CD1c-positive myeloid dendritic cell (primary cell): ENCODE results near the gene BATF2.
"Not testable (repeated sequence)": the region's sequence is repeated elsewhere in the genome, so short reads cannot be mapped to it uniquely, and the experiment has no call there.

Experiments used
- DNase-seq: peaks from one replicate; pipeline ENCODE4 v3.0.0-alpha.2; 2016; ENCODE audit errors: extremely low spot score

BATF2 gene

DNA sequence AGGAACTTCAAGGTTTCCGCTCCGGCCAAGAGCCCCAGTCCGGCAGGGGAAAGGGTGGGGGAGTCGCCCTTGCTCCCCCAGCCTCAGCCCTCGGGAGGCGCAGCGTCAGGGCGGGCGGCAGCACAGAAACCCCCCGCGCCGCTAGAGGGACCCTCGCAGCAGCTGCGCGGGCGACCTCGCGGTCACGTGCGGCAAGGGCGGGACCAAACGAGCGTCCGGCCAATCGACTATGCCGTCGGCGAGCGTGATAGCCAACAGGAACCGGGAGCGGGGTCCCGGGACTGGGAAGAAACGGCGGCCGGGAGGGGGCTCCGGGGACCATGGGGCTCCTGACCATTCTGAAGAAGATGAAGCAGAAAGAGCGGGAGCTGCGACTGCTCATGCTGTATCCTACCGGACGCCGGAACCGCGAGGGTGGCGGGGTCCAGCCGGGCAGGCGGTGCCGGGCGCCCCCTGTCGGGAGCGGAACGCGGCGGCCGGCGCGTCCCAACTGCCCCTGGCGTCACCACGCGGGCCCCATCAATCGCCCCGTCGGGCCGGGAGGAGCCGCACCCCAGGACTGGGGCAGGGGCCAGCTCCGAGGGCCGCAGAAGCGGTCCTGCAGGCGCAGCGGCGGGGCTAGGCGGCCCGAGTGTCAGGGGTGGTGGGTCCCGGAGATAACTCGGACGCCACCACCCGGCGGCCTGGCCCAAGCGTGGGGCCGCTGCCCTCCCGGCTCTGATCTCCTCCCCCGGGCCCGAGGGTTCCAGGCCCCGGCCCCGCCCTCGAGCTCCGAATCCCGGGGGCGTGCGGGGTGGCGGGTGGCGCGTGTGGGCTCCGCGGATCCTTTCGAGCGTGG, 17.3 kb upstream of the BATF2 start, which contains the start of gene ARL2:
Gene ARL2, plus strand, starts transcription at position 273 of the 838 bp plus-strand sequence. Its CDS starts 48 bp downstream, at position 321.
- peak; percentile 92 for DNase-seq

DNA sequence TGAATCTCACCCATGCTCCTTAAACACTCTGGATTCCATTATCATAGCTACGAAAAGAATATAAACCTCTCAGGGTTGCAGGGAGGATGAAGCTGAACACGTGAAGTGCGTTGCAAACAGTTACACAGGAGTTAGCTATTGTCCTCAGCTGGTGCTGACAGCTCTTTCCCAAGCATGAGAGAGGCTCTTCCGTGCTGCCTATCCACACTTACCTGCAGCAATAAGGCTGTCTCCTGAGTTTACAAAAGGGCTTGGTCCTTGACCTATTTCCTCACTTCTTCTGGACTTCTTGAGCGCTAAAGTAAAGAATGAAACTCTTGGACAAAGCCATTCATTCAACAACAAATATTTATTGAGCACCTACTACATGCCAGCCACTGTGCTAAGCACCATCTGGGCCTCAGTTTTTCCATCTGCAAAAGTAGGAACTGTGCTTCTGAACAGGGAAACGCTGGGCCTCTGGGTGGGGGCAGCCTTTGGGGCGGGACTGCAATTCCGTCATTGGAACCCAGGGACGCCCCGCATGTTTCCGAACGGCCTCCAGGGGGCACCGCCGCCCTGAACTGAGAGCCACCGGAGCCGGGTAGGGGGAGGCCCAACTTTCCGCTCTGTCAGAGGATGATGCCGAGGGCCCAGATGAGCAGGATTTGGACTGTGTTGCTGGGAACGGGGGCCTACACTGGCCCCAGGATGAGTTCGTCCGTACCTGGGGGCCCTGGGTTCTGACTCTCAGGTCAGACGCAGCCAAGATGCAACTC, 16.5 kb upstream of the BATF2 start:
- DNase-seq = peak; percentile 96

DNA sequence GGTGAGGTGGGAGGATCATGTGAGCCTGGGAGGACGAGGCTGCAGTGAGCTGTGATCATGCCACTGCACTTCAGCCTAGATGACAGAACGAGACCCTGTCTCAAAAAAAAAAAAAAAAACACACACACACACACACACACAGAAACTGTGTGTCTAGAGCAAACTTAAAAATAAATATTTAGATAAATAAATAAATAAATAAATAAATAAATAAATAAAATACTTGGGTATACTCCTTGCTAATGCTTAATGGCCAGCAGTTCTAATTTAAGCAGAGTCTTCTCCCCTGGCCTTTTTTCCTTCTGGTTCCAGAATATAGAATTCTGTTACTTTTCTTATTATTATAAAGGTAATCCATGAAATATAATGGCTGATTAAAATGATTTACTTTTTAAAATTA, 12.1 kb upstream of the BATF2 start:
- DNase-seq = no peak

DNA sequence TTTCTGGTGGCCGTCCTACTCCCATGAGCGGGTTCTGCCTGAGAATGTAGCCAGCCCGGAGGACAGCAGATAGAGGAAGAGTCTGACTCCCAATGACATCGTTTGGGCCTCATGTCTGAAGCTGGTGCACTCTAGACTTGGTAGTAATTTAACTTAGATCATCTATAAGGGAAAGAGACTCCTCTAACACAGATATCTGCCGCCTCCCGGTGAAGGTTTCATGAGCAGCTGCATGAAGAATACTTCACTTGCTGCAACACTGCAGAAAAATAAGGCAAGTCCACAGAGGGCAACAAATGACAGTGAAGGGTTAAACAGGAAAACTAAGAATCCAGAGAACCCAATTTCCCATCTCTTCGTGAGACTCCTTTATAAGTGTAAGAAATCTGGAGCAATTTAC, 11.2 kb upstream of the BATF2 start:
- no peak for DNase-seq

DNA sequence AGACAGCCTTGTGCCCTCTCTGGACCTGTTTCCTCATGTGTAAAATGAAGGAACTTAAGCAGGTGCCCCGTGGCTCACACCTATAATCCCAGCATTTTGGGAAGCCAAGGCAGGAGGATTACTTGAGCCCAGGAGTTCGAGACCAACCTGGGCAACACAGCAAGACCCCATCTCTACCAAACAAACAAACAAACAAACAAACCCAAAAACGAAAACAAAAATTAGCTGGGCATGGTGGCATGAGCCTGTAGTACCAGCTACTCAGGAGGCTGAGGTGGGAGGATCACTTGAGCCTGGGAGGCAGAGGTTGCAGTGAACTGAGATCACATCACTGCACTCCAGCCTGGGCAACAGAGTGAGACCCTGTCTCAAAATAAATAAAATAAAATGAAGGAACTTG, 7.2 kb upstream of the BATF2 start:
- not testable (repeated sequence) for DNase-seq

DNA sequence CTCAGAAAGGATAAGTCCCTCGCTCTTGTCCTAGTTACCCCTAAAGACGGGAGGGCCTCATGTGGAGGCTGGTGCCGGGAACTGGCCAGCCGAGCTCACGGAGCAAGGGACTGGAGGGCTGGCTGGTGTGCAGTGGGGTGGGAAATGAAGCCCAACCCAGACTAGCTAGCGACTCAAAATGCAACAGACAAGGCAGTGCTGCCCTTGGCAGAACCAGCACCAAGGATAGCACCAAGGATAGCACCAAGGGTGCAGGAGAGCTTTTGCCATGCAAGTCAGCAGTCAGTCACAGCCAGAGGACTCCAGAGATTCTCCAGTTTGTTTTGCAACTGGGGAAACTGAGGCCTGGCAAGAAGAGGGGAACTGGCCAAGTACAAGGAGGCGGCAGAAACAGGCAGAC, 6.5 kb upstream of the BATF2 start:
- DNase-seq = no peak

DNA sequence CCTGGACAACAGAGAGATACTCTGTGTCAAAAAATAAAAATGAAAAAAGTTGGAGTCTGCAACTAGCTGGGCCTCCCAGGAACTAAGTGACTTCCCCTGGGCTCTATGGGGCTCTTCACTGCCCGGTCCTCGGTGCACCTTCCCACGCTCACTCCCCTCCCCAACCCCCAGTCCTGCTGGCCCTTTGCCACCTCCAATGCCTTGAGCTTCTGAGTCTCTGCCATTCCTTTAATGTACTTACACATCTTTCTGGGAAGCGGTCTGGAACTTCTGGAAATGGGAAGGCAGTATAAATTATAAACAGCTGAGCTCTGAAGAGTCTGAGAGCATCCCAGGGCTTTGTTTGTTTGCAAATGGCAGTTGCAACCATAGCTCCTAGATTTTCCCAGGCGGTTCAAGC, 5.9 kb upstream of the BATF2 start:
- no peak for DNase-seq

DNA sequence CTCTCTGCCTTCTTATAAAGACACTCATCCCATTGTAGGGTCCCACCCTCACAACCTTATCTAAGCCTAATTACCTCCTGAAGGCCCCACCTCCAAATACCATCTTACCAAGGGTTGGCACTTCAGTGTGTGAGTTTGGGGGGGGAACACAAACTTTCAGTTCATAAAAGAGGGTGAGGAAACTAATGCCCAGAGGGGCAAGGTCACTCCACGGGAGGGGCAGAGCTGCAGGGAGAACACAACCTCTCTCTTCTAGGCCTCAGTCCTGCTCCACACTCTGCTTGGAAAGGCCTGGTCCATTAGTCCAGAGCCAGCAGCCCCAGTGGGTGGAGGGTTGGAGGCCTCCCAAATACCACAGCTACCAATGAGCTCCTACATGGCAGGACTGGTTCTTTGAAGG, 2.7 kb upstream of the BATF2 start:
- no peak for DNase-seq

DNA sequence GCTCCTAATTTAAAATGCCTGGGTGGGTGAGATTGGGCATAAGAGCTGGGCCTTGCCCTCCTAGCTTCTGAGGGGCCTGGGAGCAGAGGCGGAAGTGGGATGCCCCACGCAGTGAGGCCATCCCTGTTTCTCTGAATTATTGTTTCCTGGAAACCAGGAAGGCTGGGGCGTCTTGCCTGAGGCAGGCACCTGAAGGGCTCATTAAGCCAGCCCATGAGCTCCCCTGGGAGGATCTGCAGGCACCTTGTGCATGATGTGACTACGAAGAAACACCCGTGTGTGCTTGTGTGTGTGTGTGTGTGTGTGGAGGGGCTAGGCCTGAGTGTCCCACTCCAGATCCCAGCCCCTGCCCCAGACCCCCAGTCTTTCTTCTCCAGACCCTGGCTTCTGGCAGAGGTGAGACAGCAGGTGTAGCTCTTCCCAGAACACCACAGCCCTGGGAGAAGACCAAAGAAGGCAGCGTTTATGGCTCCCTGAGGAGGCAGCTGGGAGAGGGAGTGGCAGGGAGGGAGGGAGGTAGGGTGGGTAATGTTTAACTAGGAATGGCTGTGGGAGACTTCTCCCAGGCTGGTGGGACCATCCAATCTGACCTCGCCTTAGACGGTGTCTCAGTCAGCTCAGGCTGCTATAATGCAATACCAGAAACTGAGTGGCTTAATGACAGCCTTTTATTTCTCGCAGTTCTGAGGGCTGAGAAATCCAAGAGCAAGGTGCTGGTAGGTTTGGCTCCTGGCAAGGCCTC, 2.1 kb upstream of the BATF2 start:
- no peak for DNase-seq

DNA sequence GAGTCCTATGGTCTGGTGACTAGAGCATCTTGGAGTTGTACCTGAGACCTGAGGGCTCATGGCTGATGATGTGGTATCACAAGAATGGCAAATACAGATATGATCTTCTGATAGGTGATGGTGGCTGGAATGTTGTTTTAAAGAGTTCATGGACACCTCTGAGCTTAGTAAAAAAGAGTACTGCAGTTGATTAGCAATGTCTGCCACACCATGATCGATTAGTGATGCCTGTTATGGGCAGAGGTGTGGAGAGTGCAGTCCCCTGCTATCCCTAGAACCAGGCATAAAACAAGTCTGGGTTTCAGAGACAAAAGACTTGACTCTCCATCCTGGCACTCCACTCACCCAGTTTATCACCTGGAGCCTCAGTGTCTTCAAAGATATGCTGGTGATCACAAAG, 1.4 kb upstream of the BATF2 start:
- no peak for DNase-seq

DNA sequence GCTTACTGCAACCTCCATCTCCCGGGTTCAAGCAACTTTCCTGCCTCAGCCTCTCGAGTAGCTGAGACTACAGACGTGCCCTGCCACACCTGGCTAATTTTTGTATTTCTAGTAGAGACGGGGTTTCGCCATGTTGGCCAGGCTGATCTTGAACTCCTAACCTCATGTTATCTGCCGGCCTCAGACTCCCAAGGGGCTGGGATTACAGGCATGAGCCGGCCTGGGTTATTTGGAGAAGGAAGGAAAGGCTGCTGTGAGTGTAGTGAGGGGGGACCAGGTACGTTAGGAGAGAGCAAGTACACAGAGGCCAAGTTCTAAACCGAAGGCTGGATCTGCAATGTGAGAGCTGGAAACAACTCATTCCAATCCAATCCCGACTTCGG, 453 bp downstream of the BATF2 start:
- DNase-seq = no peak

DNA sequence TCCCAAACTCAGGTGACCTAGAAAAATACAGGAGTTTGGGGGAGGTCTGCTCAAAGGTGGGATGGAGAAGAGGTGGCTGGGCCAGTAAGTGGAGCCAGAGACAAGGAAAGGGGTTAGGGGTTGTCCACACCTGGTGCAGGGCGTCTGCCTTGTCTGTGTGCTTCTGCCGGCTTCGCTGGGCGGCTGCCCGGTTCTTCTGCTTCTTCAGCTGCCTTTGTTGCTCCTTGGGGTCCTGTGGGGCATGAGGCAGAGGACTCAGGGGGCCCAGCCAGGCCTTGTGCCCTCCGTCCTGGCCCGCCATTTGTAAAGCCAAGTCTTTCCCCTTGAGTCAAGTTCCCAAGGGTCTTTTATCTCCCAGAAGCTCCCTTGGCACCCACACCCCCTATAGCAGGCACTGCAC, 2.5 kb downstream of the BATF2 start:
- DNase-seq = no peak

DNA sequence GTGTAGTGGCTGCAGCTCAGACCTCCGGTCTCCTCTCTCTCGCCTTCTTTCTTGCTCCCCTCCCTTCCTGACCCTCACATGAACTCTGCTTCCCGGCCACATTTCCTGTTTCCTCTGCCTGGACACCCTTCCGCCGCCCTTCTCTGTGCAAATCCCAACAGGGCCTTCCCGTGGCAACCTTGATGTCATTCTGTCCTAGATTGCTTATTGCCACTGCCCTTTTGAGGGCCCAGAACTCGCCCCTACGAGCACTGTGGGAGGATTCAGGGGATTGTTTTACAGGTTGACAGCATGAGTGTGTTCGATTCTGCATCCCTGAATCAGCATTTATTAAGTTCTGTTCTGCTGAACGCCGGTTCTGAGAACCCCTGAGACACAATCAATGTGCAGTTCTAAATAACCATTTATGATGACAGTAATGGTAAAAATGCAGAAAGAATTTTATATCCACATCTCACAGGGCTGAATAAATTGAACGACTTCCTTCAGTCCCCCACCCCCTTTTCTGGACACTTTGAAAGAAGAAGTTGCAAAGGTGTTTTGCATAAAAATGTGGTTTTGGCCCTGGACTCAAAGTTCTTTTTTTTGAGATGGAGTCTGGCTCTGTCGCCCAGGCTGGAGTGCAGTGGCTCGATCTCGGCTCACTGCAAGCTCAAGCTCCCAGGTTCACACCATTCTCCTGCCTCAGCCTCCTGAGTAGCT, 6.4 kb downstream of the BATF2 start:
- peak; percentile 36 for DNase-seq

DNA sequence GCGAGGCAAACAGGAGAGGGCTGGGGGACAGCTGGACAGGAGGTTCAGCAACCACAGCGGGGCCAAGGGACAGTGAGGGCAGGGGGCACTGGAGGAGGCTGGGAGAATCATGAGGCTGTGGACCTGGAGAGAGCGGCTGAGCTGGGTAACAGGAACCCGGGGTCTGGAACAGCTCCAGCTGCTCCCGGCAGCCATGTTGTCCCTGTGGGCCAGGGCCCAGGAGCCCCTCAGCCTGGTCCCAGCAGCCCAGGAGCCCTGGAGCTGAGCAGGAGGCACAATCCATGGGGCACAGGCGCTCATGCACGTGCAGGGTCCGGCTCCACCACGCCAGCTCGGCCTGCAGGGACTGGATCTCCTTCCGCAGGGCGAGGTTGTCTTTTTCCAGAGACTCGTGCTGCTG, 7.4 kb downstream of the BATF2 start:
- DNase-seq = no peak

DNA sequence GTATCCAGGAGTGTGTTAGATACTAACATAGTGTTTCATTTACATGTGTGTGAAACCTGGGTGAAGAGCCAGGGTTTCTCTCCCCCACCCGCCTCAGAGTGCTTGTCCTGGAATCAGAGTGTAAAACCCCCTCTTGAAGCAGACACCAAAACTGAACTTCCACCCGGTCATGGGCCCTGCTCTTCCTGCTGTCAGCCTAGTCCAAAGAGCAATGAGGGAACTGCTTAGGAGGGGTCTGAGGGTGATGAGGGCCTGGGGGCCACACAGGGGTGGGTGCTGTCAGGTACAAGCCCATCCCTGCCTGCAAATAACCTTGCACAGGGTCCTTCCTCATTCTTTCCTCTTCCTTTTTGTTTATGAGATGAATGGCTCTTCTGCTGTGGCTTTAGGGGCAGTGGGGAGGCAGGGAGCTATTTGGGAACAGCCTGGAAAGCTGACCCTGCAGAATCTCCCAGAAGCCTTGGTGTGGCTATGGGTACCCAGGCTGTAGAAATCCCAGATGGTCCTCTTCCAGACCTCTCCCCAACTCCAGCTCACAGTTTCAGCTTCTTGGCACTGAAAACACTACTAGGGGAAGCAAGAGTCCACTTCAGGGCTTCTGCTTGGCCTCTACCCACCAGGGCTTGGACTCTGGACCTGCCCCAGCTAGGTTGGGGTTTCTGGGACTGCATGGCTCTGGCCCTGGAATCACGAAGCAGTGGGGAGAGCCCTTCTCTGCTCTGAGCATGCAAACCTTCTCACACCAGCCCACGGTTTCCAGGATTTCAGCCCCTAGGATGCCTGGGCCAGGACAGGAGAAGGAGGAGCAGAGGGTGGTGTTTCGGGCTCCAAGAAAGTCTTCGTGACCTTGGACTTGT, 8.5 kb downstream of the BATF2 start:
- no peak for DNase-seq

DNA sequence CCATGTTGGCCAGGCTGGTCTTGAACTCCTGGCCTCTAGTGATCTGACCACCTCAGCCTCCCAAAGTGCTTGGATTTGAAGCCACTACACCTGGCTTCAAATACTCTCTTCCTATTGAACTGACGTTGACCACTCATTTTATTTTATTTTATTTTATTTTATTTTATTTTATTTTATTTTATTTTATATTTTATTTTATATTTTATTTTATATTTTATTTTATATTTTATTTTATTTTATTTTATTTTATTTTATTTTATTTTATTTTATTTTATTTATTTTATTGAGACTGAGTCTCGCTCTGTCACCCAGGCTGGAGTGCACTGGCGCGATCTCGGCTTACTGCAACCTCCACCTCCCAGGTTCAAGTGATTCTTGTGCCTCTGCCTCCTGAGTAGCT, 13.4 kb downstream of the BATF2 start:
- DNase-seq = not testable (repeated sequence)

DNA sequence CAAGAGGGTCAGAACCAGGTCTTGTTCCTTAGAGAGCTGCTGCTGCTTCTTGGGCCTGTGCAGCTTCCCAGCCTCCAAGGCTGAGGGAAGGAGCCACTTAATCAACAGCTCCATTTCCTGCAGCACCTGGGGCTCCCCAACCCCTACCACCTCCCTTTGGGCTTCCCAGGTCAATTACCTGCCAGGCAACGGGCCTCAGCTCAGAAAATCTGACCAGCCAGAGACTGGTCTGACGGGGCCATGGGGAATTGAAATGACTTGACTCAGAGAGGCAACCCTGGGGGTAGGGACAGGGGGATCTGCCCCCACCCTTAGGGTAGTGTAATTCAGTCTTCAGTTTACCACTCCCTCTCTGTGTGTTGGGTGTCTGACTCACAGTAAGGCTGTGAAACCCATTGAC, 20.1 kb downstream of the BATF2 start:
- DNase-seq = no peak

DNA sequence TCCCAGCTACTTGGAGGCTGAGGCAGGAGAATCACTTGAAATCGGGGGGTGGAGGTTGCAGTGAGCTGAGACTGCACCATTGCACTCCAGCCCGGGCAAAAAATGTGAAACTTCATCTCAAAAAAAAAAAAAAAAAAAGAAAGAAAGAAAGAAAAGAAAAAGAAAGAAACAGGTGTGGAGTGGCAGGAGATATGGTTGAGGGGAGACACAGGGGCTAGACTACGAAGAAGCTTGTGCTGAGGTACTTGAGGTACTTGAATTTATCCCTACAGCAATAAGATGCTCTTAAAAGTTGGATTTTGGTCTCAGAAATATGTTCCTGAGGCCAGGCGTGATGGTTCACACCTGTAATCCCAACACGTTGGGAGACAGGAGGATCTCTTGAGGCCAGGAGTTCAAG, 22.6 kb downstream of the BATF2 start:
- DNase-seq = no peak

DNA sequence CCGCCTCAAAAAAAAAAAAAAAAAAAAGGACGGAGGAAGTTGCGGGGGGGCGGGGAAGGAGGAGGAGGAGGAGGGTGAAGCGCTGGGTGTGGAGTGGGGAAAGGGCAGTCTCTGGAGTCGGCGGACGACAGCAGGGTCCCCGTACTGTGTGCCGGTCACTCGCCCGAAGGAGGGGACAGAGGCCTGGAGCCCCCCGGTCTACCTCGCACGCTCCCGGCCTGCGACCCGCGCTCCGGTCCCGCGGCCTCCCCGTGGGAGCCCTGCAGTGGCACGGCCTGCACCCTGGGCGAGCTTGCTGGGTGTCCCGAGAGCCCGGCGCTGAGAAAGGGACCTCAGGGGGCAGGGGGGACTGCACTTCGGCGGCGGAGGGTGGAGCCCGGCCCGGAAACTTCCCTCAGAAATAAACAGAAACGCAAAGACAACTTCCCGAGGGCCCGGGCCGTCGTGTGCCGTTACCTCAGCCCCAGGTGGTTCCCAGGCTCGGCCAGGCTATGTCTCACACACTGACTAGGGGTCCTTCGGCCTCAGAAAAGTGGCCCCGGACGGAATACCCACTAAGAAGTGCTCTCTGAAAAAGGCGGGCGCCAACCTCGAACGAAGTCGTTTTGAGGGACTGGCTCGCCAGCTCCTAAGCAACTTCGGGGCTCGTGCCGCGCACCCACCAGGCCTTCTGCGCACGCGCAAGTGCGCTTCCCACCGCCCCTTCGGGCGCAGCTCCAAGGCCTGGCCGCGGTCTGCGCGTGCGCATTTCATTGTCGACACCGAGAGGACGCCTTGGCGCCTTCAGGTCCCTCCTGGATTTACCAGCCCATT, 25.1 kb downstream of the BATF2 start, which contains the start of gene MAJIN:
Gene MAJIN, minus strand, starts transcription at position 688 of the 813 bp plus-strand sequence. CDS start 12,703 bp downstream, outside the sequence.
- peak; percentile 93 for DNase-seq

DNA sequence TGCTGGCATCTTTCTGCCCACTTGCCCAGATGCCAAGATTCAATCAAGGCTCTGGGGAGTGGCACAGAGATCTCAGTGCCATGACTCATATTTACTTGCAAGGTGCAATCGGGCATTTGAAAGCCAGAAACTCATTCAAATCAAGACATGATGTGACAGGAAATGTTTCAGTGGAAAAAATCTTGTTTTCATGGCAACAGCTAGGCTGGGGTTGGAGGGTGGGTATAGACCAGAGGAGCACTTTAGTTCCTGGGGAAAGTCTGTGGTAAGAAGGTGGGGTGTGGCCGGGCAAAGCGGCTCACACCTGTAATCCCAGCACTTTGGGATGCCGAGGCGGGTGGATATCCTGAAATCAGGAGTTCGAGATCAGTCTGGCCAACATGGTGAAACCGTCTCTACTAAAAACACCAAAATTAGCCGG, 26.0 kb downstream of the BATF2 start:
- DNase-seq = no peak
